NCI-H2227 treated with DMSO at 0.1 percent for 48 hours (cell line): ENCODE measurements around the gene RPL7A.

Experiments used
- DNase-seq: peaks from one replicate; lab custom pipeline; 2025; lab: John Stamatoyannopoulos, UW

The RPL7A gene

GRCh38 chr9:133348718-133349573 lies 928 bp downstream of the RPL7A start:
- no peak for DNase-seq

- no peak for DNase-seq
These were observed 2.1 kb downstream of the RPL7A start for GRCh38 chr9:133349965-133350616.

- DNase-seq, result no peak
These were observed 3.5 kb downstream of the RPL7A start for GRCh38 chr9:133351526-133351907.

GRCh38 chr9:133351908-133352634 lies 4.1 kb downstream of the RPL7A start:
- DNase-seq, result no peak

GRCh38 chr9:133352635-133353340 lies 4.8 kb downstream of the RPL7A start:
- DNase-seq, result no peak

- DNase-seq, result no peak
These were observed 5.5 kb downstream of the RPL7A start for GRCh38 chr9:133353548-133353947.

- no peak for DNase-seq
These were observed 6.7 kb downstream of the RPL7A start for GRCh38 chr9:133354766-133355165.

- DNase-seq, result no peak
These were observed 7.9 kb downstream of the RPL7A start for GRCh38 chr9:133355881-133356357.

- DNase-seq, result peak; percentile 44
These were observed 8.5 kb downstream of the RPL7A start, which contains the start of the genes SURF1 and SURF2 for GRCh38 chr9:133356391-133357091. SURF1 (minus strand) TSS chr9:133356487; CDS start chr9:133356453, 34 bp downstream. SURF2 (plus strand) TSS chr9:133356550; CDS start chr9:133356593, 43 bp downstream.

GRCh38 chr9:133357656-133358055 lies 9.6 kb downstream of the RPL7A start:
- DNase-seq, result no peak

GRCh38 chr9:133359399-133360175 lies 11.6 kb downstream of the RPL7A start:
- DNase-seq, result no peak

GRCh38 chr9:133360400-133361393 lies 12.7 kb downstream of the RPL7A start:
- no peak for DNase-seq

- no peak for DNase-seq
These were observed 13.6 kb downstream of the RPL7A start for GRCh38 chr9:133361507-133362092.

GRCh38 chr9:133362359-133363044 lies 14.5 kb downstream of the RPL7A start:
- no peak for DNase-seq

- no peak for DNase-seq
These were observed 18.4 kb downstream of the RPL7A start for GRCh38 chr9:133366435-133366834.

GRCh38 chr9:133367221-133367620 lies 19.2 kb downstream of the RPL7A start:
- no peak for DNase-seq

- no peak for DNase-seq
These were observed 19.8 kb downstream of the RPL7A start for GRCh38 chr9:133367778-133368177.

GRCh38 chr9:133368249-133368881 lies 20.3 kb downstream of the RPL7A start:
- no peak for DNase-seq
